22Rv1 (cell line): ENCODE data around the gene COL16A1.

Source experiments
- ZFX ChIP-seq: fragments of 450-650 bp; IDR thresholded peaks from 2 replicates; pipeline ENCODE4 v1.6.1; 2017; ENCODE audit warnings: antibody characterized with exemption, borderline replicate concordance
- TF ChIP-seq, protein P1 (sequence below): fragments of 450-650 bp; IDR thresholded peaks from 2 replicates; pipeline ENCODE4 v1.5.1; 2017; ENCODE audit warnings: mild to moderate bottlenecking

DNA sequence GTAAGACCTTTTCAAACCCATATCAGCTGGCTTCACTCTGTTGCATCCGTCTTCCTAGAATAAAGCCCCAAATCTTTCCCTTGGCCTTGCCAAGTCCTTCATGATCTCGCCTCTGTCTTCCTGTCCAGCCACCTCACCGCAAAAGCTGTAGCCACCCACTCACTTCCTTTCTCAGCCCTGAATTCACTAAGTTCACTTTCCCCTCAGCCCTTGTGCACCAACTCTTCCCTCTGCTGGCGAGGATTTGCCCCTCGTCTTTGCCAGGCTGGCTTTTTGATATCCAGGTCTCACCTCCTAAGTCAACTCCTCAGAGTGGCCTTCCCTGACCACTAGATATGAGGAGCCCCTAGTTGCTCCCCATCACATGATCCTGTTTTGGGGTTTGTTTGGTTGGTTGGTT lies 3.9 kb upstream of the COL16A1 start:
- TF ChIP-seq, protein P1, sequence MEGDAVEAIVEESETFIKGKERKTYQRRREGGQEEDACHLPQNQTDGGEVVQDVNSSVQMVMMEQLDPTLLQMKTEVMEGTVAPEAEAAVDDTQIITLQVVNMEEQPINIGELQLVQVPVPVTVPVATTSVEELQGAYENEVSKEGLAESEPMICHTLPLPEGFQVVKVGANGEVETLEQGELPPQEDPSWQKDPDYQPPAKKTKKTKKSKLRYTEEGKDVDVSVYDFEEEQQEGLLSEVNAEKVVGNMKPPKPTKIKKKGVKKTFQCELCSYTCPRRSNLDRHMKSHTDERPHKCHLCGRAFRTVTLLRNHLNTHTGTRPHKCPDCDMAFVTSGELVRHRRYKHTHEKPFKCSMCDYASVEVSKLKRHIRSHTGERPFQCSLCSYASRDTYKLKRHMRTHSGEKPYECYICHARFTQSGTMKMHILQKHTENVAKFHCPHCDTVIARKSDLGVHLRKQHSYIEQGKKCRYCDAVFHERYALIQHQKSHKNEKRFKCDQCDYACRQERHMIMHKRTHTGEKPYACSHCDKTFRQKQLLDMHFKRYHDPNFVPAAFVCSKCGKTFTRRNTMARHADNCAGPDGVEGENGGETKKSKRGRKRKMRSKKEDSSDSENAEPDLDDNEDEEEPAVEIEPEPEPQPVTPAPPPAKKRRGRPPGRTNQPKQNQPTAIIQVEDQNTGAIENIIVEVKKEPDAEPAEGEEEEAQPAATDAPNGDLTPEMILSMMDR, result no peak
- TF ChIP-seq ZFX, result no peak
